ENCODE measurements around the gene RNU5B-1. TPM values are rescaled to one million over a fixed set of nuclear protein-coding genes. Genes with fewer than 3 reads are reported as not detected.

The RNU5B-1 gene
- total and polyA plus RNA-seq, 7 donors: not detected

DNA sequence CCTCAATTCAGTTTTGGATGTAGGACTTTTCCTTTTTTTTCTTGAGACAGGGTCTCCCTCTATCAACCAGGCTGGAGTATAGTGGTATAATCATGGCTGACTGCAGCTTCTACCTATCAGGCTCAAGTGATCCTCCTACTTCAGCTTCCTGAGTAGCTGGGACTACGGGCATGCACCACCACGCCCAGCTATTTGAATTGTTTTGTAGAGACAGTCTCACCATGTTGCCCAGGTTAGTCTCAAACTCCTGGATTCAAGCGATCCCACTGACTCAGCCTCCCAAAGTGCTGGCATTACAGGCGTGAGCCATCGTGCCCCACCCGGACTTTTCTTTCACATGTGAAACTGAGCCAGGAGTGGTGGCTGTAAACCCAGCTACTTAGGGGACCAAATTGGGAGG, 3.5 kb downstream of the RNU5B-1 start:
- no peak for DNase-seq
- H3K27ac ChIP-seq: no peak overlapping the region
- H3K27me3 ChIP-seq: no peaks in the 10 kb centered on the region
- H3K4me1 ChIP-seq: peaks cover 0 to 19% (median 15%) of the 10 kb centered on the region in 4 donors
- H3K36me3 ChIP-seq: no peaks in the 10 kb centered on the region
- 42 to 83% methylated on average over 6 of the region's 6 CpGs for WGBS, 2 donors
- H3K9me3 ChIP-seq: no peaks in the 10 kb centered on the region
- H3K4me3 ChIP-seq: no peak overlapping the region
- no peak for TF ChIP-seq POLR2AphosphoS5 (IDR thresholded peaks at IDR 0.05)
- TF ChIP-seq EP300 (IDR thresholded peaks at IDR 0.05): no peak
- TF ChIP-seq POLR2A (IDR thresholded peaks at IDR 0.05): no peak
- TF ChIP-seq, protein P1, sequence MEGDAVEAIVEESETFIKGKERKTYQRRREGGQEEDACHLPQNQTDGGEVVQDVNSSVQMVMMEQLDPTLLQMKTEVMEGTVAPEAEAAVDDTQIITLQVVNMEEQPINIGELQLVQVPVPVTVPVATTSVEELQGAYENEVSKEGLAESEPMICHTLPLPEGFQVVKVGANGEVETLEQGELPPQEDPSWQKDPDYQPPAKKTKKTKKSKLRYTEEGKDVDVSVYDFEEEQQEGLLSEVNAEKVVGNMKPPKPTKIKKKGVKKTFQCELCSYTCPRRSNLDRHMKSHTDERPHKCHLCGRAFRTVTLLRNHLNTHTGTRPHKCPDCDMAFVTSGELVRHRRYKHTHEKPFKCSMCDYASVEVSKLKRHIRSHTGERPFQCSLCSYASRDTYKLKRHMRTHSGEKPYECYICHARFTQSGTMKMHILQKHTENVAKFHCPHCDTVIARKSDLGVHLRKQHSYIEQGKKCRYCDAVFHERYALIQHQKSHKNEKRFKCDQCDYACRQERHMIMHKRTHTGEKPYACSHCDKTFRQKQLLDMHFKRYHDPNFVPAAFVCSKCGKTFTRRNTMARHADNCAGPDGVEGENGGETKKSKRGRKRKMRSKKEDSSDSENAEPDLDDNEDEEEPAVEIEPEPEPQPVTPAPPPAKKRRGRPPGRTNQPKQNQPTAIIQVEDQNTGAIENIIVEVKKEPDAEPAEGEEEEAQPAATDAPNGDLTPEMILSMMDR (IDR thresholded peaks at IDR 0.05): no peak
- intact Hi-C loops (cut with DNase I): no loop called here

DNA sequence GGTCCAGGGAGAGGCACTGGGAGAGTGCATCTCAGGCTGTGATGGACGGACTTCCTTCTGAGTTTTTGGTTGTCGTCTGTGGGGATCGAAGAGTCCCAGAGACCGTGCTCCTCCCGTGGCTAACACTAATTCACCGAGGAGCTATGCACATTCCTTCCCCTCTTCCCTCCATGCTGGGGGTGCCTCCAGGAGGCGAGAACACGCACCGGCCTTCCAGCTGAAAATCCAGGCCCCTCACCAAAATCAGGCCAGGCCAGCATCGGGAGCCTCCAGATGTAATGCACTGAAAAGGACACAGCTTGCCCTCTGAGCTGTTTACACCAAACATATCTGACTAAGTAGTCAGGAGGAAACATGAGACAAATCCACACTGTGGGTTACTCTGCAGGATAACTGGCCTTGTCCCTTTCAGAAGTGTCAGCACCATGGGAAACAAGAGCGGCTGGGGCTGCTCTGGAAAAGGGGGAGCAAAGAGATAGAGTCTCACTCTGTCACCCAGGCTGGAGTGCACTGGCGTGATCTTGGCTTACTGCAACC, 5.5 kb downstream of the RNU5B-1 start:
- Histone ChIP-seq H3K36me3 (no peaks in the 10 kb centered on the region), H3K27me3 (no peaks in the 10 kb centered on the region), H3K4me3 (no peak overlapping the region), H3K27ac (no peak overlapping the region), H3K4me1 (peaks cover 0 to 10% (median 6%) of the 10 kb centered on the region in 4 donors), H3K9me3 (no peaks in the 10 kb centered on the region)
- WGBS, 2 donors: 84 to 88% methylated on average over 12 of the region's 12 CpGs
- intact Hi-C loops (cut with DNase I): no loop called here
- TF ChIP-seq POLR2AphosphoS5 (IDR thresholded peaks at IDR 0.05): no peak
- TF ChIP-seq, protein P1 (IDR thresholded peaks at IDR 0.05): no peak
- no peak for TF ChIP-seq EP300 (IDR thresholded peaks at IDR 0.05)
- no peak for TF ChIP-seq POLR2A (IDR thresholded peaks at IDR 0.05)
- no peak for DNase-seq

DNA sequence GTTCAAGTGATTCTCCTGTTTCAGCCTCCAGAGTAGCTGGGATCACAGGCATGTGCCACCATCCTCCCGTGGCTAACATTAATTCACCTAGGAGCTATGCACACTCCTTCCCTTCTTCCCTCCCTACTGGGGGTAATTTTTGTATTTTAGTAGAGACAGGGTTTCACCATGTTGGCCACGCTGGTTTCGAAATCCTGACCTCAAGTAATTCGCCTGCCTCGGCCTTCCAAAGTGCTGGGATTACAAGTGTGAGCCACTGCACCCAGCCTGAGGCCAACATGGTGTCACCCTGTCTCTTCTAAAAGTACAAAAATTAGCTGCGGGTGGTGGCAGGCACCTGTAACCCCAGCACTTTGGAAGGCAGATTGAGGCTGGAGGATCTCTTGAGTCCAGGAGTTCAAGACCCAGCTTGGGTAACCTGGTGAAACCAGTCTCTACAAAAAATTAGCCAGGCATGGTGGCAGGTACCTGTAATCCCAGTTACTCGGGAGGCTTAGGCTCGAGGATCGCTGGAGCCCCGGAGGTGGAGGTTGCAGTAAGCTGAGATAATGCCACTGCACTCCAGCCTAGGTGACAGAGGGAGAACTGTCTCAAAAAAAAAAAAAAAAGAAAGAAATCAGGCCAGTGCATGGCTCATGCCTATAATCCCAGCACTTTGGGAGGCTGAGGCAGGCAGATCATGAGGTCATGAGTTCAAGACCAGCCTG, 6.1 kb downstream of the RNU5B-1 start:
- no peaks in the 10 kb centered on the region for H3K36me3 ChIP-seq
- H3K4me3 ChIP-seq: no peak overlapping the region
- intact Hi-C loops (cut with DNase I): no loop called here
- no peaks in the 10 kb centered on the region for H3K27me3 ChIP-seq
- WGBS, 2 donors: 87 to 91% methylated on average over 10 of the region's 10 CpGs
- no peak overlapping the region for H3K27ac ChIP-seq
- H3K9me3 ChIP-seq: no peaks in the 10 kb centered on the region
- H3K4me1 ChIP-seq: peaks cover 0 to 3% (median 1%) of the 10 kb centered on the region in 4 donors
- no peak for TF ChIP-seq POLR2A (IDR thresholded peaks at IDR 0.05)
- TF ChIP-seq, protein P1 (IDR thresholded peaks at IDR 0.05): no peak
- TF ChIP-seq POLR2AphosphoS5 (IDR thresholded peaks at IDR 0.05): no peak
- TF ChIP-seq EP300 (IDR thresholded peaks at IDR 0.05): no peak
- DNase-seq: no peak

DNA sequence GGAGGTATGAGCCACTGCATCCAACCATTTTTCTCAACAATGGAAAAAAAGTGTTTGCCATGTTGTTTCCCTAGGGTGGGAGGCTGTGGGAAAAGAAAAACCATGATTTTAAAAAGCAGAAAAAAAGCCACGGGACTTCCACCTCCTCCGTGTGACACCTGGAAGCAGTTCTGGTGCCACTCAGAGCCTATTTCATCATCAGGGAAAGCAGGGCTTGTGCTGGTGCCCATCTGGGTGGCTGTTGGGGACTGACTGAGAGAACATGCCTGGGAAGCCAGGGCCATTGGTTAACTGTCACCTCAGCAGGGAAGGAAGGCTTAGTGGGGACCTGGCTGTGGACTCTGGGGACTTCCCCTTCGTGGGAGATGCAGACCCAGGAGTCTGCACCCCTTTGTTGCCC, 7.3 kb downstream of the RNU5B-1 start:
- 32 to 44% methylated on average over 3 of the region's 3 CpGs for WGBS, 2 donors
- Histone ChIP-seq H3K4me3 (no peak overlapping the region), H3K4me1 (no peaks in the 10 kb centered on the region), H3K9me3 (no peaks in the 10 kb centered on the region), H3K36me3 (no peaks in the 10 kb centered on the region), H3K27me3 (no peaks in the 10 kb centered on the region), H3K27ac (no peak overlapping the region)
- TF ChIP-seq POLR2AphosphoS5 (IDR thresholded peaks at IDR 0.05) (no peak), POLR2A (IDR thresholded peaks at IDR 0.05) (no peak), EP300 (IDR thresholded peaks at IDR 0.05) (no peak)
- TF ChIP-seq, protein P1 (IDR thresholded peaks at IDR 0.05): no peak
- no peak for DNase-seq
- intact Hi-C loops (cut with DNase I): no loop called here

Measured in sigmoid colon (tissue), 7 donors.